BLaER1 (cell line): Measurements from ENCODE around the gene LRRTM4.
"Not testable (repeated sequence)": the region's sequence is repeated elsewhere in the genome, so short reads cannot be mapped to it uniquely, and the experiment has no call there.

Source experiments
- H3K27ac ChIP-seq: shearing (Covaris generic); formaldehyde crosslinking; 2 replicates; pipeline ENCODE4 v1.8.1; 2022
- H3K27me3 ChIP-seq: shearing (Covaris generic); formaldehyde crosslinking; 2 replicates; pipeline ENCODE4 v1.8.1; 2022
- H3K36me3 ChIP-seq: shearing (Covaris generic); formaldehyde crosslinking; 2 replicates; pipeline ENCODE4 v1.8.1; 2022
- H3K4me1 ChIP-seq: shearing (Covaris generic); formaldehyde crosslinking; 2 replicates; pipeline ENCODE4 v1.8.1; 2022
- H3K4me2 ChIP-seq: shearing (Covaris generic); formaldehyde crosslinking; 2 replicates; pipeline ENCODE4 v1.8.1; 2022
- H3K4me3 ChIP-seq: shearing (Covaris generic); formaldehyde crosslinking; 2 replicates; pipeline ENCODE4 v1.8.1; 2022
- H3K9ac ChIP-seq: shearing (Covaris generic); formaldehyde crosslinking; 2 replicates; pipeline ENCODE4 v1.8.1; 2022
- H3K9me3 ChIP-seq: shearing (Covaris generic); formaldehyde crosslinking; 2 replicates; pipeline ENCODE4 v1.8.1; 2022
- H4K20me1 ChIP-seq: shearing (Covaris generic); formaldehyde crosslinking; 2 replicates; pipeline ENCODE4 v1.8.1; 2022
- Cebpa-rat ChIP-seq: shearing (Covaris generic); IDR thresholded peaks from 2 replicates; pipeline ENCODE4 v1.8.1; 2022

The LRRTM4 gene

DNA sequence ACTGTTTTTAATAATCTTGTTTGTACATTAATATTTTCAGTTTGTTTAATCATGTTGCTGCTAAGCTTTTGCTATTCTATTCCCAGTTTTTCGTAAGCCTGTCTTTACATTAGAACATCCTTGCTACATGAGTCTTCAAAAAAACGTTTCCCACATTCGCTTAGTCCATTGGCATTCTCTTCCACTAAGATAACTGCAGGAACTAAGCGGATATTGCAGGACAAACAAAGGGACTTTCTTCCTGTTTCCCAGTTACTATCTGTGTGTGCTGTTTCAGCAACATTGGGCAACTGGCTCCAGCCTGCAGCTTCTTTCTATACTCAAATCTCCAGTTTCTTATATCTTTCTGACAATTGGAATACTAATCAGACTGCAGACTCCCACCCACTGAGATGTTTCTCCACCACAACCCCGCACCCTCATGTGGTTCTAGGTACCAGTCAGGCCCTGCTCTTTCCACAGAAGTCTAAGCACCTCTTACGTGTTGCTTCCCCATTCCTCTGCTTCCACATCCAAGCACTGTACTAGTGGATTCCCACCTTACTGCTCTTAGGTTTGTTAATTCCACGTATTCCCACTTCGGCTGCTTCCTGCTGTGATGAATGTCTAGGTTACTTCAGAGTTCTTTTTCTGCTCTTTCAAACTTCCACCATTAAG is 420.3 kb downstream of the LRRTM4 start:
- H3K4me2 ChIP-seq = no peak overlapping the region
- no peaks in the 10 kb centered on the region for H3K36me3 ChIP-seq
- H3K9ac ChIP-seq = no peak overlapping the region
- no peak overlapping the region for H3K27ac ChIP-seq
- H3K27me3 ChIP-seq = no peaks in the 10 kb centered on the region
- no peak overlapping the region for H3K4me3 ChIP-seq
- no peak for TF ChIP-seq Cebpa-rat
- H3K4me1 ChIP-seq = no peaks in the 10 kb centered on the region
- no peaks in the 10 kb centered on the region for H4K20me1 ChIP-seq
- H3K9me3 ChIP-seq = no peaks in the 10 kb centered on the region

DNA sequence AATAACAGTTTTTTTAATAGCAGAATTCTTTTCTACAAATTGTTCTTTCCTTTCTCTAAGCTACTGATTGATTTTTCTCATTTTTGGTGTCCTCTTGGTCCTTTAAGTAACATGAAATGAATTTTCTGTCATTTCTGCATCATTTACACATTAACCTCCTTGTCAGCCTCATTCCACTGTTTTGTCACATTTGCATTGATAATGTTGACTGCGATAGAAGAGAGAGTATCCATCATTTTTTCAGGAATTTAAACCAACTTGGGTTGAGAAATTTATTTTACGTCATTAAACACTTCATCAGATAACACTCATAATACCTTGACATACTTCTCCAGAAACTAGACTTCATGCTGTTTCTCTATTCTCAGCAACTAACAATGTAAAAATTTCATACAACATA is 422.2 kb downstream of the LRRTM4 start:
- Histone ChIP-seq H3K27ac (no peak overlapping the region), H4K20me1 (no peaks in the 10 kb centered on the region), H3K9ac (no peak overlapping the region), H3K4me2 (no peak overlapping the region), H3K27me3 (no peaks in the 10 kb centered on the region), H3K9me3 (no peaks in the 10 kb centered on the region), H3K4me3 (no peak overlapping the region), H3K4me1 (no peaks in the 10 kb centered on the region), H3K36me3 (no peaks in the 10 kb centered on the region)
- TF ChIP-seq Cebpa-rat = no peak

DNA sequence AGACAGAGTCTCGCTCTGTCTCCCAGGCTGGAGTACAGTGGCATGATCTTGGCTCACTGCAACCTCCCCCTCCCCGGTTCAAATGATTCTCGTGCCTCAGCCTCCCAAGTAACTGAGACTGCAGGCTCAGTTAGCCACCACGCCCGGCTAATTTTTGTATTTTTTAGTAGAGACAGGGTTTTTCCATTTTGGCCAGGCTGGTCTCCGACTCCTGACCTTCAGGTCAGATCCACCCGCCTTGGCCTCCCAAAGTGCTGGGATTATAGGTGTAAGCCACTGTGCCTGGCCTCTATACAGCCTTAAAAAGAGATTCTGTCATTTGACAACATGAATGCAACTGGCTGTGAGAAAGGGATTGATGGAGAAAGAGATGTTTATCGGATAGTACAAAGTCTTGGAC is 426.7 kb downstream of the LRRTM4 start:
- H3K4me2 ChIP-seq, H3K4me3 ChIP-seq, H3K27ac ChIP-seq, H3K4me1 ChIP-seq, H3K9ac ChIP-seq, H3K9me3 ChIP-seq, H3K27me3 ChIP-seq, H4K20me1 ChIP-seq, H3K36me3 ChIP-seq: not testable (repeated sequence)

DNA sequence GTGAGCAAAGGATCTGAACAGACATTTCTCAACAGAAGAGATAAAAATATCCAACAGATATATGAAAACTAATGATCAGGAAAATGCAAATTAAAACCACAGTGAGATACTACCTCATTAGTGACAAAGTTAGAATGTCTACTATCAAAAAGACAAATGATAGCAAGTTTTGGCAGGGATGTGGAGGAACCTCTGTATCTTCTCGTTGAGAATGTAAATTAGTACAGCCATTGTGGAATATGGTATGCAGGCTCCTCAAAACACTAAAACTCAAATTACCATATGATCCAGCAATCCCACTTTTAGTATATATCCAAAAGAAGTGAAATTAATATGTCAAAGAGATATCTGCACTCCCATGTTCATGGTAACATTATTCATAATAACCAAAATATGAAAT is 427.1 kb downstream of the LRRTM4 start:
- Histone ChIP-seq H3K4me2 (no peak overlapping the region), H3K27ac (no peak overlapping the region), H3K27me3 (no peaks in the 10 kb centered on the region)

DNA sequence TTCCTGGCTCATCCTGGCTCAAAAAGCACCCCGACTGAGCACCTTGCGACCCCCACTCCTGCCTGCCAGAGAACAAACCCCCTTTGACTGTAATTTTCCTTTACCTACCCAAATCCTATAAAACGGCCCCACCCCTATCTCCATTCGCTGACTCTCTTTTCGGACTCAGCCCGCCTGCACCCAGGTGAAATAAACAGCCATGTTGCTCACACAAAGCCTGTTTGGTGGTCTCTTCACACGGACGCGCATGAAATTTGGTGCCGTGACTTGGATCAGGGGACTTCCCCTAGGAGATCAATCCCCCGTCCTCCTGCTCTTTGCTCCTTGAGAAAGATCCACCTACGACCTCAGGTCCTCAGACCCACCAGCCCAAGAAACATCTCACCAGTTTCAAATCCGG is 433.8 kb downstream of the LRRTM4 start:
- H3K9ac ChIP-seq, H4K20me1 ChIP-seq, H3K4me3 ChIP-seq, H3K4me2 ChIP-seq, H3K36me3 ChIP-seq, H3K27me3 ChIP-seq, H3K4me1 ChIP-seq, H3K9me3 ChIP-seq, H3K27ac ChIP-seq: not testable (repeated sequence)

More for the DNA sequence above, 427.1 kb downstream of the LRRTM4 start:
- Histone ChIP-seq H3K4me3 (no peak overlapping the region), H3K36me3 (no peaks in the 10 kb centered on the region), H3K9me3 (no peaks in the 10 kb centered on the region), H3K9ac (no peak overlapping the region), H3K4me1 (no peaks in the 10 kb centered on the region), H4K20me1 (no peaks in the 10 kb centered on the region)
- no peak for TF ChIP-seq Cebpa-rat

DNA sequence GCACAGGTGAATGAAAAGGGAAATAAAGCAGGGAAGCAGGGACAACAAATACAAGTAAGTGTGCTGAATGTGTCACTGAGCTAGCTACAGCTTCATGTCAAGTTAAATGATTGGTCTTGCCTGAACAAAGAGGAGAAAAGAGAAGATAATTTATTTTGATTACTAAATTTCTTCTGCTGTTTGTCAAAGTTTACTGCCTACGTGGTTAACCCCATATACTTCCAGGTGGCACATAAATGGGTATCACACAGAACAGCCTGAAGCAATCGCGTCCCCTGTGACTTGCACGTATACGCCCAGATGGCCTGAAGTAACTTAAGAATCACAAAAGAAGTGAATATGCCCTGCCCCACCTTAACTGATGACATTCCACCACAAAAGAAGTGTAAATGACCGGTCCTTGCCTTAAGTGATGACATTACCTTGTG is 434.2 kb downstream of the LRRTM4 start:
- H4K20me1 ChIP-seq = no peaks in the 10 kb centered on the region
- no peak overlapping the region for H3K27ac ChIP-seq
- no peaks in the 10 kb centered on the region for H3K27me3 ChIP-seq
- H3K4me3 ChIP-seq = no peak overlapping the region
- H3K4me2 ChIP-seq = no peak overlapping the region
- no peak for TF ChIP-seq Cebpa-rat
- no peak overlapping the region for H3K9ac ChIP-seq
- no peaks in the 10 kb centered on the region for H3K4me1 ChIP-seq
- no peaks in the 10 kb centered on the region for H3K36me3 ChIP-seq
- H3K9me3 ChIP-seq = no peaks in the 10 kb centered on the region

DNA sequence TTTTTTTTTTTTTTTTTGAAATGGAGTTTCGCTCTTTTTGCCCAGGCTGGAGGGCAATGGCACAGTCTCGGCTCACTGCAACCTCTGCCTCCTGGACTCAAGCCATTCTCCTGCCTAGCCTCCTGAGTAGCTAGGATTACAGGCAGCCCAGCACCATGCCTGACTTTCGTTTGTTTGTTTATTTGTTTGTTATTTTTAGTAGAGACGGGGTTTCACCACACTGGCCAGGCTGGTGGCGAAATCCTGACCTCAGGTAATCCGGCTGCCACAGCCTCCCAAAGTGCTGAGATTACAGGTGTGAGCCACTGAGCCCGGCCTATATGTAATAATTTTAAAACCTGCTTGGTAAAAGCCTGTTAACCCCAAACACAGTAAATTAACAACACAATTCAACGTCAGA is 435.7 kb downstream of the LRRTM4 start:
- Histone ChIP-seq H3K4me2 (no peak overlapping the region), H3K4me1 (no peaks in the 10 kb centered on the region), H3K4me3 (no peak overlapping the region), H3K9me3 (no peaks in the 10 kb centered on the region), H3K27me3 (no peaks in the 10 kb centered on the region), H3K36me3 (no peaks in the 10 kb centered on the region), H3K9ac (no peak overlapping the region), H3K27ac (no peak overlapping the region), H4K20me1 (no peaks in the 10 kb centered on the region)
- TF ChIP-seq Cebpa-rat = no peak

DNA sequence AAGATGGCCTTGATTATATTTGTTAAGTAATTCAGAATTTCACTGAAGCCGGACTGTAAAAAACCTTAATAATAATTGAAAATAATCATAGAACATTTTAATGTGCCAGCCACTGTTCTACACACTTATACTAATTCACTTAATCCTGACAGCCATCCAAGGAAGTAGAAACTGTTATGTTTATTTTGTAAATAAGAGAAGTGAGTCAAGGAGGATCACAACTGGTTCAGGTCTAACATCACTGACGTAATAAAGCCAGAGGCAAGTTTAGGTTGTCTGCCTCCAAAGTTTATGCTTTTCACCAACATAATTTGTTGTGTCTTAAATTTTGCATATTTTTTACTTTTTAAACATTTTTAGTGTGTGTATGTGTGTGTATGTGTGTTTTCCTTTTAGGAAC is 436.1 kb downstream of the LRRTM4 start:
- no peaks in the 10 kb centered on the region for H4K20me1 ChIP-seq
- H3K9me3 ChIP-seq = no peaks in the 10 kb centered on the region
- no peak for TF ChIP-seq Cebpa-rat
- no peaks in the 10 kb centered on the region for H3K4me1 ChIP-seq
- no peaks in the 10 kb centered on the region for H3K27me3 ChIP-seq
- H3K4me3 ChIP-seq = no peak overlapping the region
- no peak overlapping the region for H3K27ac ChIP-seq
- no peaks in the 10 kb centered on the region for H3K36me3 ChIP-seq
- H3K4me2 ChIP-seq = no peak overlapping the region
- H3K9ac ChIP-seq = no peak overlapping the region

DNA sequence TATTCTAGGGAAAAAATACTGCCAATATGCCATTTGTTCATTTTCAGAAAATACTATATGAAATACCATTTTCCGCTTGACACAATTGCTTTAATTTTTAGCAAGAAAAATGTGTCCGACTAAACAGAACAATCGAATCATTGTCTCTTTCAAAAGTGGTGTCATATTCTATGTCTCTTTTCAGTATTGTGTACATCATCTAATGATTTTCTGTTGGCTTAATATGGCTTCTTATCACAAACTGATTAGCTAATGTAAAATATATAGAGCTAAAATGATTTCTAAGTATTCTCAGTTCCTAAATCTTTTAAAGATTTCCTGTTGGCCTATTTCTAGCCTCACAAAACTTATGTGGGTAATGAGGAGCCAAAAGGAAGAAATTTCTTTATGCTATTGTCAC is 436.6 kb downstream of the LRRTM4 start:
- no peak overlapping the region for H3K4me2 ChIP-seq
- H3K9me3 ChIP-seq = no peaks in the 10 kb centered on the region
- H3K36me3 ChIP-seq = no peaks in the 10 kb centered on the region
- H3K4me1 ChIP-seq = no peaks in the 10 kb centered on the region
- no peak overlapping the region for H3K4me3 ChIP-seq
- H3K27ac ChIP-seq = no peak overlapping the region
- no peaks in the 10 kb centered on the region for H3K27me3 ChIP-seq
- H3K9ac ChIP-seq = no peak overlapping the region
- no peak for TF ChIP-seq Cebpa-rat
- no peaks in the 10 kb centered on the region for H4K20me1 ChIP-seq

DNA sequence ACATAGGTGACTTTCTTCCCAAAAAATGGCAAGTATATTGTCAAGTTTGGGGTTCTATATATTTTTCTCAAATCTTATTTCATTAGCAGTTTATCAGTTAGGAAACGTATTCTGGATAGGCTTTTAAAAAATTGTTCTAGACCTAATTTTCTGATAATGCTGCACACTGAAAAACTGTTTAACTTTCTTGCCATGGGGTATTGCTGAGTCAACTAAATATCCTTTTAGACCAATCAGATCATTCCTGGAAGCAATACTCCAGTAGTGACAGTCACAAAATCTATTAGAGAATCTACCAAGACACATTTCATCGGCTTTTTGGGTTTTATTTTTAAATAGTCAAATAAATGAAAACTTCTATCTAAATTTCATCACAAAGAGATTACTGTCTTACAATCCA is 440.6 kb downstream of the LRRTM4 start:
- Histone ChIP-seq H3K27me3 (no peaks in the 10 kb centered on the region), H3K4me3 (no peak overlapping the region), H3K4me2 (no peak overlapping the region), H3K9me3 (no peaks in the 10 kb centered on the region), H3K36me3 (no peaks in the 10 kb centered on the region), H4K20me1 (no peaks in the 10 kb centered on the region), H3K27ac (no peak overlapping the region), H3K9ac (no peak overlapping the region), H3K4me1 (no peaks in the 10 kb centered on the region)
- TF ChIP-seq Cebpa-rat = no peak

DNA sequence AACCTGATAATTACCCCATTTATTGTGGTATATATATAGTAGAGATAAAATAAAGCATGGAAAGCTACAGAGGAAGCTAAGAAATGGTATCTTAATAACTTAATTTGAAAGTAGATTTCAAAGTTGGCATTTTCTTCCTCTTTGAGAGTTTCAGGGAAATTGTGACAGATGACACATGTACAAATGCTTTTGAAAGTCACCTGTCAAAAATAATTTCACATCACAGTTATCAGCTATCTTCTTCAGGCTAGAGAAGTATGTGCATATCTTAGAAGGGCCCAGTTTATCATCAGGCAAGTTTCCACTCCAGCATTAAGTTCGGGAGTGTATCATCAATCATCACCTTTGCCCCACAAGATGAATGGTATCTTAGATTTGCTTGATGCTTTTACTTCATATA is 457.9 kb downstream of the LRRTM4 start:
- Histone ChIP-seq H3K9me3 (0 out of 2 replicates have a peak, but pooled peaks cover 6% of the 10 kb centered on the region), H3K27me3 (no peaks in the 10 kb centered on the region), H3K36me3 (no peaks in the 10 kb centered on the region), H3K4me3 (no peak overlapping the region), H3K27ac (no peak overlapping the region), H3K9ac (no peak overlapping the region), H4K20me1 (no peaks in the 10 kb centered on the region), H3K4me2 (no peak overlapping the region), H3K4me1 (no peaks in the 10 kb centered on the region)
- no peak for TF ChIP-seq Cebpa-rat
